B cell (primary cell): ENCODE results near the gene TFAP2C.

Experiments
- EZH2 ChIP-seq: IDR thresholded peaks from 2 replicates; pipeline ENCODE4 v1.6.1; 2012; ENCODE audit warnings: borderline replicate concordance, low read depth, mild to moderate bottlenecking, moderate library complexity, low read length; ENCODE audit not compliant: insufficient read depth, poor library complexity, severe bottlenecking
- TF ChIP-seq, protein P1 (sequence below): fragments of 200-600 bp; IDR thresholded peaks from one replicate; pipeline ENCODE4 v1.8.0; 2022; ENCODE audit warnings: antibody characterized with exemption, mild to moderate bottlenecking

DNA sequence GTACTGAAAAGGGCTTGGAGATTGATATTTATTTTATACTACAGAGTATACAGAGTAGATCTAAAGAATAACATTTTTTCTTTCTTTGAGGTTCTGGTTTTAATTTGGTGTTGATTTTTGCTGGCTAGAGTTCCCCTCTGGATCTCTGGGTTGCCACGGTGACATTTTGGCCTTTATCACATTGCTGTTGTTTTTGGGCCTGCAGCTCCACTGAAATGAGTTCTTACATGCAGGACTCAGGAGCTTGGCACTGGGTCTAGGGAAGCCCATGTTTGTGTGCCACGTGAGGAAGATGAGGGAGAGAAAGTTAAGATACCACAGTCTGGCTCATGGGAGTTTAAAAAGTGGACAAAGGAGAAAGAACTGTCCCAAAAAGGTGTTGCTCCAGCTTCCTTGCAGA is 7.4 kb upstream of the TFAP2C start:
- TF ChIP-seq, protein P1, sequence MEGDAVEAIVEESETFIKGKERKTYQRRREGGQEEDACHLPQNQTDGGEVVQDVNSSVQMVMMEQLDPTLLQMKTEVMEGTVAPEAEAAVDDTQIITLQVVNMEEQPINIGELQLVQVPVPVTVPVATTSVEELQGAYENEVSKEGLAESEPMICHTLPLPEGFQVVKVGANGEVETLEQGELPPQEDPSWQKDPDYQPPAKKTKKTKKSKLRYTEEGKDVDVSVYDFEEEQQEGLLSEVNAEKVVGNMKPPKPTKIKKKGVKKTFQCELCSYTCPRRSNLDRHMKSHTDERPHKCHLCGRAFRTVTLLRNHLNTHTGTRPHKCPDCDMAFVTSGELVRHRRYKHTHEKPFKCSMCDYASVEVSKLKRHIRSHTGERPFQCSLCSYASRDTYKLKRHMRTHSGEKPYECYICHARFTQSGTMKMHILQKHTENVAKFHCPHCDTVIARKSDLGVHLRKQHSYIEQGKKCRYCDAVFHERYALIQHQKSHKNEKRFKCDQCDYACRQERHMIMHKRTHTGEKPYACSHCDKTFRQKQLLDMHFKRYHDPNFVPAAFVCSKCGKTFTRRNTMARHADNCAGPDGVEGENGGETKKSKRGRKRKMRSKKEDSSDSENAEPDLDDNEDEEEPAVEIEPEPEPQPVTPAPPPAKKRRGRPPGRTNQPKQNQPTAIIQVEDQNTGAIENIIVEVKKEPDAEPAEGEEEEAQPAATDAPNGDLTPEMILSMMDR: no peak
- TF ChIP-seq EZH2: no peak
